OCI-M2 (cell line): ENCODE data around the gene DMD.

Source experiments
- DNase-seq: peaks from one replicate; lab custom pipeline; 2025; ENCODE audit not compliant: unreplicated experiment; lab: John Stamatoyannopoulos, UW

DMD gene

GRCh38 chrX:31376408-31377022 is 1834.8 kb downstream of the DMD start:
- no peak for DNase-seq

GRCh38 chrX:31374786-31375185 is 1836.6 kb downstream of the DMD start:
- DNase-seq, result no peak

- DNase-seq, result no peak
Measured at GRCh38 chrX:31371956-31372355, 1839.4 kb downstream of the DMD start.

DNA sequence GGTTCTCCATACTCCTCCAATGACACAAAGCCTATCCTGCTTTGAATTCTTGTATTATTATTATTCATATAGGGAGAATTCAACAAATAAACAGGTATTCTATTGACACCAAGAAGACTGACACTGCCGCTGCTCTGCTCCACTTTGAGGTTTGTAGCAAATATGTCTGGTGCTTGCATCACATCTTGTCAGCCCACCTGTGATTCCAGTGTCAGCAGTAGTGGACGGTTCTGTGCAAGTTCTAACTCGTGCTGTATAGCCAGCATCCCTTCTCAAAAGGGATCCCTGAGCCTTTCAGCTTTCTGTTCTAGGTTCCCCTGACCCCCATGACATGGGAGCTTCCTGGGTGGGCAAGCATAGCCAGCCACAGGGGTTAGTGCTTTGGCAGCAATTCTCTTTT is 1843.5 kb downstream of the DMD start:
- DNase-seq, result no peak

GRCh38 chrX:31366041-31366440 is 1845.3 kb downstream of the DMD start:
- DNase-seq, result no peak

- no peak for DNase-seq
Measured at GRCh38 chrX:31356275-31357212, 1854.8 kb downstream of the DMD start.

DNA sequence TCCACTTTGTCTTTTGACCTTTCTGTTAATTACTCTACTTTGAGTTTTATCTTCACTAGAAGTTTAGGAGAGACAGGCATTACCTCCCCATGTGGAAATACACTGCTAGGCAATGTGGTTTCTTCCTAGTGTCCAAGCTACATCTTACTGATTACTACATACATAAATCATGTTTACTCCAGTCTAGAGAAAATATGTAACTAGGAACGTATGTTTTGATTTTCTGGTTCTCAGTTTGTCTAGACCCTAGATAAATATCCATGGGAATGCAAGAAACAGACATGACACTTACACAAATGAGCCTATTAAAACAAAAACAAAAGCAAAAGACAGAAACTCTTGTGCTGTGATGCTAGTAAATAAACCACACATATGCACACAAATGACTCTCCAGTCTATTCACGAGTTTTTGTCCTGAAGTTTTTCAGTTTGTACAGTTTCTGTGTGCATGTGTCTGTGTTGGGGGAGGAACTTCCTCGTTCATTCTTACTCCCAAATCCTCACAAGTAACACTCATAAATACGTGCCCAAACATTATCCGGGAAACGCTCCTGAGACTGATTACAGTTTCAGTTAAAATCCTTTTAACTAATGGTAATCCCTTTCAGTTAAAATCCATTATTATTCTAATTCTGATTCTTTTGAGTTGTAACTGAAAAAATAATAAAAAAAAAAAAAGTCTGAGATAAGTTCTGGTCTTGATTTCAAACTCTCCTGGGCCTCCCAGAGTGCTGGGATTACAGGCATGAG is 1856.0 kb downstream of the DMD start:
- no peak for DNase-seq

DNA sequence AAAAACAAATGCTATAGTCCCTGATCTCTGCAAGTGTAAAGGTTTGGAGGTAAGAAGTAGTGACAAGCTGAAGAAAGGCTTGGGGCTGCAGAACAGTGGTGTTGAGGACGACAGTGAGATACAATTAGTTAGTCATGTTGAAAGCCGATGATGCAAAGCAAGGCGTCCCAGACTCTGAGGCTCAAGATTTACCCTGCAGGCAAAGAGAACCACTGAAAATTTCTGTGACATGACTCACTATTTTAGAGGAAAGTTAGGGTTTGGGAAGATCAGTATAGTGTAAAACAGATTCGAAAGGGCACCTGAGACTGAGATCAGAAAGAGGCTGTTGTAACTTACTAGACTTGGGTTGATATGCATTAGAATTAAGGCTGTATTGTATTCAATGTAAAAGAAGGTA is 1858.3 kb downstream of the DMD start:
- DNase-seq, result no peak

GRCh38 chrX:31350808-31351074 is 1860.6 kb downstream of the DMD start:
- no peak for DNase-seq

DNA sequence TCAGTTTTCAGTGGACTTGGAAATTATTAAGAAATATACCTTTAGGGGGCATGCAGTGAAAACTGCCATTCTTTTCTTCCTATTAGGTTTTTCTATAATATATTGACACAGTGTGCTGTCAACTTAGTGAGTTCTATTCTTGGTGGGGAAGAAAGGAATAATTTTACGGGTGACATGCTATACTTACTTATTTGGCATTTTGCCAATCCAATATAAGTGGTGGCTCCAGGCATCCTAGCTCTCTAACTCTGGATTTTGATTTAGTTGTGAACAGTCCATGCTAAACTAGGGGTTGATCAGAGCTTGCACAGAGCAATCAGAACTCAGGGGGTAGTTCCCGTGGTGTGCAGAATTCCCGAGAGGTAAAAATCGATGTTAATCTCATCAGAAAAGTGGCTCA is 1861.8 kb downstream of the DMD start:
- no peak for DNase-seq

DNA sequence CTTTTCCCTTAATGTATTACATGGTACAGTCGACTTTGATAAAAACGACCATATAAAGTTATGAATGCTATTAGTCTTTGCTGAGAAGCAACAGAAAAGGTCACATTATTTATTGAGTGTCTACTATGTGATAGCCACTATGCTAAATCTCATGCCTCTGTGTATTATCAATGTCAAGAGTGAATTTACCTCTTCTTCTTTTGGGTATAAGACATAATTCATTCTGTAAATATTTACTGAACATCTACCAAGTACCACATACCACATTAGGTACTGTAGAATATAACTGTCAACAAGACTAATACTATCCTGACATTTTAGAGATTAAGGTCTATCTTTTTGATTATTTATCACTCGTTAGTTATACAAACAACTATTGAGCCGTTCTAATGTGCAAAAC is 1870.8 kb downstream of the DMD start:
- no peak for DNase-seq

DNA sequence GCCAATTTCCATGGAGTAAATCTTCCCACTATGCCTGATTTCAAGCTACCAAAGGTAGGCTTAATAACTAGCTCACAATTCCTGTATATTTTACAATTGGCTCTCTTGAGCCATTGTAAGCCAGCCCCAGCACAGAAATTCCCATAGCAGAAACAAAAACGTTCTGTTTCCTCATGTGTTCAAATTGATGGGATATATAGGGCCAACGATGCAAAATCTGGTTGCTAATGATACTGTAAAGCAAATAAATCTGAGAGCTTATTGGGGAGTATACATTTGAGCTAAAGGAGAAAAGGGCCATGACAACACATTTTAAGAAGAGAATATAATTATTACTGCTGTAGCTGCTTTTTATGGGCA is 1872.4 kb downstream of the DMD start:
- no peak for DNase-seq

GRCh38 chrX:31337332-31337731 is 1874.0 kb downstream of the DMD start:
- no peak for DNase-seq

GRCh38 chrX:31336419-31336818 is 1874.9 kb downstream of the DMD start:
- DNase-seq, result no peak

DNA sequence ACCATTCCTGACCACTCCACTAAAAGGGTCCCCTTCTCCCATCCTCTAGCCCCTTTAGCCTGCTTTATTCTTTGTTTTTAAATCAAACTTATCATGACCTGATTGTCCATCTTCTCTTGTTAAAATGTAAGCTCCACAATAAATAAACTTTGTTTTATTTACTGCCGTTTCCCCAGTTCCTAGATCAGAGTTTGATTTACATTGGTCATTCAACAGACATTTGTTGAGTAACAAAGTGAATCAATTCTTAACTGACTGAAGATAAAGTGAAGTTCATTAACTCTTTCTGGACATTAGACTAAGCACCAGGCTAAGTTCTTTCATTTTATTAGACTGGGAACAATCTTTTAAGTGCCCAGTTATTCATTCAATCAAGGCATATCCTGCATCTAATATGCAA is 1876.4 kb downstream of the DMD start:
- DNase-seq, result no peak

GRCh38 chrX:31333165-31333831 is 1878.1 kb downstream of the DMD start:
- DNase-seq, result no peak

GRCh38 chrX:31331928-31332327 is 1879.4 kb downstream of the DMD start:
- DNase-seq, result no peak

- no peak for DNase-seq
Measured at GRCh38 chrX:31331015-31331414, 1880.3 kb downstream of the DMD start.

- DNase-seq, result no peak
Measured at GRCh38 chrX:31329298-31329697, 1882.1 kb downstream of the DMD start.

- DNase-seq, result peak; percentile 52
Measured at GRCh38 chrX:31323658-31324057, 1887.7 kb downstream of the DMD start.

GRCh38 chrX:31320740-31321139 is 1890.6 kb downstream of the DMD start:
- no peak for DNase-seq

DNA sequence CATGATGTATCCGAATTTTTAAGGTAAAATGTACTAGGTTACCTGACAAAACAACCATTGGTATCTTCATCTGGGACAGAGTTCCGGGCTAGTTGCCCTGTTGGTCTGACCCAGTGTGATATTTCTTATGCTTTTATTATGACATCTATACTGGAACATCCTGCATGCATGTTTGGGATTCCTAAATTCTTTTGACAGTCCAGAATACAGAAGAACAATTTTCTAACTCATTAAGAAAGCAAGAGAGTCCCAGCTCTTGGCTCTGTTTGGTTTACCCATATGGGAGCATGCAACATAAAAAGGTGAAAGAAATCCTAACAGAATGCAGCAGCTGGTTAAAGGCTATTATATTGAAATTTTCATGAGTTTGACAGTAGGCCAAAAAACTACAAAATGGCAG is 1891.8 kb downstream of the DMD start:
- no peak for DNase-seq
